GM18867 (cell line): ENCODE measurements around the gene CAMK2G.

Experiments
- ATAC-seq: cut with Tn5 transposase; IDR thresholded peaks from one replicate; pipeline ENCODE4 v1.9.1; 2021; ENCODE audit warnings: mild to moderate bottlenecking, moderate library complexity; ENCODE audit not compliant: unreplicated experiment

The CAMK2G gene

GRCh38 chr10:73865459-73866442 is 8.6 kb downstream of the CAMK2G start:
- peak; percentile 48 for ATAC-seq

GRCh38 chr10:73865107-73865458 is 9.3 kb downstream of the CAMK2G start:
- no peak for ATAC-seq

DNA sequence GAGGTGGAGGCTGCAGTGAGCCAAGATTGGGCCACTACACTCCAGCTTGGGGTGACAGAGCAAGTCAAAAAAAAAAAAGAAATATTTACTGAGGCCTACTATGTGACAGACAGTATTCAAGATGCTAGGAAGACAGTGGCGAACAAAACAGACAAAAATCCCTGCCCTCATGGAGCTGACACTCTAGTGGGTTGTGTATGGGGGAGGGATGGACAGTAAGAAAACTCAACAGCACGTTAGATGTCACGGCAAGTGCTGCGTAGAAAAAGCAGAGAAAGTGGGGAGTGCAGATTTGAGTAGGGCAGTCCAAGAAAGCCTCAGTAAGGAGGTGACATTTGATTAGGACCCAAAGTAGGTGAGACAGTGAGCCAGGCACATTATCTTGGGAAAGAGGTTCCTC is 10.1 kb downstream of the CAMK2G start:
- no peak for ATAC-seq

GRCh38 chr10:73863039-73863817 is 11.1 kb downstream of the CAMK2G start:
- no peak for ATAC-seq

DNA sequence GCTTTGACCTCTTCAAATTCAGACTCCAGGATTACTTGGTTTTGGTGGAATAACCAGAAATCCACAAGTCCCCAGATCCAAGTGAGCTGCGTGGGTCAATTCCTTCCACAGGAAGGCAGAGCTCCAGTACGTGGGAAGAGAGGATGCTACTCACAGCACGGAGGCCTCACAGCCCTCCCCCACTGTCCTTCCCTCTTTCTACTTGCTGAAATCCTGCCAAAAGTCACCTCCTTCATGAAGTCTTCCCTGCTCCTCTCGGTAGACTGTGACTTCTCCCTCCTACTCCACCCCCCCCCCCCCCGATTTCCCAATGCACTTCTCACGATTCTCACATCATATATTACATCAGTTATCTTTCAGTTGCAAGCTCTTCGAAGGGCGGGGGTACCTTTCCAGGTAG is 12.3 kb downstream of the CAMK2G start:
- ATAC-seq, result no peak

DNA sequence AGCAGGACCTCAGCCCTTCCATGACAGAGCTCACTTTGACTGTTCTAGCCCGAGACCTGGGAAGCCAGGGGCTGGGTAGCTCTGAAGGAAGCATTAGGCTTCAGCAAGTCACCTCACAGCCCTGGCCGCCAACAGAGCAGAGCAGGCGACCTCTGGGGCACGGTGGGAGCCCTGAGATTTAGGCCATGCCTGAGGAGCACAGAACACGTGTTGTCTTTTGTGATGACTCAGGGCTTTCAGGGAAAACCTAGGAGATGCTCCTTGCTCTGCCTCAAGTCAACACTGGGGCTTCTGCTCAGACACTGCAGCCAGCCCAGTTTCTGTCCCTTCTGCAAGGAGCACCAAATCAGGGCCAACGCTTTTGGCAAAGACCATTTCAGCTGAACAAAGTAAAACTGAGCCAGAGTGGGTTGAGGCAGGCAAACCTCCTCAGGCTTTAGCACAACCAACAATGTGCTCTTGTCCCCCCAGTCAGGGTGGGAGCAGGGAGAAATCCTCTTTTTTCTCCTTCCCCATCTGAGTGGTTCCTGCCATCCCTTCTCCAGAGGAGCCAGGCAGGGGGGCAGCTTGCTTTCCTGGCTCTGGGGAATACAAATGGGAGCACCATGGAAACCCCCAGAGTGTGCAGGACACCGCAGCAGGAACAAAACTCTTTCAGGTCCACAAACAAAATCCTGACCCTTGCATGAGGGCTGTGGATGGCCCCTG is 14.4 kb downstream of the CAMK2G start:
- no peak for ATAC-seq

DNA sequence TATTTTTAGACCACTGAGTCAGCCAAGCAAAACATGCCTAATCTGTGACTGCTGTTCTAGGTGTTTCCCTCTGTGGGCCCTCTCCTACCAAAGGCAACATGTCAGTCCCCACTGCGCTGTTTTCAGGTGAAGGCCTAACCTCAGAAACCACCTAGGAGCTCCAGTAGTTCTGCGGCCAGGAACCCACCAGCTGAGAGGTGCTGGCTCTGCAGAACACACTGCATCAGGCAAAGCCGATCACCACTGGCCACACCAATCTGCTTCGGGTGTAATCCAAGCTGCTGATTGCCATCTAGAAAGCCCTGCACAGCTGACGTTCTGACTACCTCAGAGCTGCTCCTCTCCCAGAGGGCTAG is 14.9 kb downstream of the CAMK2G start:
- ATAC-seq, result no peak

GRCh38 chr10:73858750-73859427 is 15.5 kb downstream of the CAMK2G start:
- no peak for ATAC-seq

GRCh38 chr10:73858013-73858708 is 16.2 kb downstream of the CAMK2G start:
- ATAC-seq, result no peak

- ATAC-seq, result no peak
These were observed 16.9 kb downstream of the CAMK2G start for GRCh38 chr10:73857446-73857845.

DNA sequence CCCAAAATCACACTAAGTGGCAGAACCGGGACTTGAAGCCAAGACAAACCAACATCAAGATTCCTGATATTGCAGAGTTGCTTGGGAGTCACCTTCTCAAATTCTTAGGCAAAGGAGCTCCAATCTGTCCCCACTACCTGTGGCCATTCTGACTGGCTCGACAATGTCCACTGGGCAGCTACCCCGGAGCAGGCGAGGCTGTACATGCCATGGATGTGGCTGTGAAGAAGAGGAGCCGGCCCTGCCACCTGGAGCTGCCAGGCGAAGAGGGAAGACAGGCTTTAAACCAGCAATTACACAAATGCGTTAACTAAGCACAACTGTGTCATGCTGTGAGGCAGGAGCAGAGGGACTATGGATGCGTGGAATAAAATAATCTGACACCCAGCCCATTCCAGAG is 18.1 kb downstream of the CAMK2G start:
- ATAC-seq, result no peak

GRCh38 chr10:73855413-73855812 is 18.9 kb downstream of the CAMK2G start:
- ATAC-seq, result no peak

GRCh38 chr10:73854310-73854709 is 20.0 kb downstream of the CAMK2G start:
- no peak for ATAC-seq

- ATAC-seq, result no peak
These were observed 21.2 kb downstream of the CAMK2G start for GRCh38 chr10:73853196-73853595.

GRCh38 chr10:73850863-73851461 is 23.4 kb downstream of the CAMK2G start:
- no peak for ATAC-seq

DNA sequence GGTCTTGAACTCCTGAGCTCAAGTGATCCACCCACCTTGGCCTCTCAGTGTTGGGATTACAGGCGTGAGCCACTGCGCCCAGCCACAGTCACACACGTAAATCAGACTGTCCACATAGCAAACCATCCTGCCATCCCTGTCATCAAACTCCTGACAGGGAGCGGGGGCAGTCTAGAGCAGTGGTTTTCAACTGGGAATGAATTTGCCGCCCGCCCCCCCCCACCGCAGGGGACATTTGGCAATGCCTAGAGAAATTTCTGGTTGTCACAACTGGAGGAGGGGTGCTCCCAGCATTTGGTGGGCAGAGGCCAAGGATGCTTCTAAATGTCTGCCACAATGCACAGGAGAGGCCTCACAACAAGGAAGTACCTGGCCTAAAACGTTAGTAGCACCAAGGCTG is 24.1 kb downstream of the CAMK2G start:
- no peak for ATAC-seq

- peak; percentile 92 for ATAC-seq
These were observed 25.4 kb downstream of the CAMK2G start for GRCh38 chr10:73848821-73849489.

DNA sequence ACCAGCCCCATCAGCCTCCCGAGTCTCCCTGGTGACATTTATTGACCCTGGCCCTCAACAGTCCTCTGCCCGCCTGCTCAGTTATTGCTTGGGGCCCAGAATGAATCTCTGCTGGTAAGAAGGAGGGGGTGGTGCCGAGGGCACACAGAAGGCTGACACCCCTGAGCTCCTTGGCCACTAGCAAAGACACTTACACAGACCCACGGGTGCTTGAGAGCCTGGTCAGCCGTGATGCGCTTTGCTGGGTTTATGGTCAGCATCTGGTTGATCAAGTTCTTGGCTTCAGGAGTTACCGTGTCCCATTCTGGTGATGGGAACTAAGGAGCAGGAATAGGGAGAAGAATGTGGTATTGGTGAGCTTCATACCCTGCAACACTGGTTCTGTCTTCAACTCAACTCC is 27.3 kb downstream of the CAMK2G start:
- no peak for ATAC-seq

- ATAC-seq, result no peak
These were observed 31.1 kb downstream of the CAMK2G start for GRCh38 chr10:73843261-73843660.
